SK-N-SH (cell line): ENCODE data around the gene C2CD3. TPM values are rescaled to one million over a fixed set of nuclear protein-coding genes. Genes with fewer than 3 reads are reported as not detected.

Experiments
- CTCF ChIA-PET: fragments of 300-600, 350-600 bp; formaldehyde crosslinking; extraction: SDS; loops from one replicate; lab custom pipeline; 2021; lab: Yijun Ruan, JAX
- POLR2A ChIA-PET: fragments of 350-600 bp; sonication (Branson Sonifier 250); formaldehyde crosslinking; extraction: SDS; loops from one replicate; lab custom pipeline; 2020; ENCODE audit warnings: antibody characterized with exemption, inconsistent platforms; lab: Yijun Ruan, JAX
- DNase-seq: peaks from one replicate; pipeline ENCODE4 v3.0.0; 2012
- H2AFZ ChIP-seq: fragments of 200-600 bp; sonication (generic); 2 replicates; pipeline ENCODE4 v1.8.1; 2016; ENCODE audit warnings: antibody characterized with exemption, mild to moderate bottlenecking, low read depth
- H3F3A ChIP-seq: fragments of 200-600 bp; sonication (generic); replicated peaks from 2 replicates; pipeline ENCODE3; 2016; ENCODE audit warnings: antibody characterized with exemption, mild to moderate bottlenecking; ENCODE audit not compliant: insufficient read depth
- H3K27ac ChIP-seq, 2 experiments: fragments of 200-500 bp in 1 of 2; fragments of 200-600 bp in 1 of 2; sonication (Bioruptor generic) in 1 of 2; sonication (generic), shearing (Covaris generic) in 1 of 2; 2 replicates each; pipeline versions ENCODE4 v1.5.1 to v1.6.1; 2014 to 2016; ENCODE audit warnings: low read depth in 2 of 2, inconsistent platforms in 1 of 2, low read length in 1 of 2, mild to moderate bottlenecking in 1 of 2, mixed read lengths in 1 of 2
- H3K27me3 ChIP-seq: fragments of 200-600 bp; sonication (generic), shearing (Covaris generic); 2 replicates; pipeline ENCODE4 v1.6.1; 2016; ENCODE audit warnings: mixed run types; ENCODE audit not compliant: insufficient read depth
- H3K36me3 ChIP-seq, 2 experiments: fragments of 200-500 bp in 1 of 2; fragments of 200-600 bp in 1 of 2; sonication (Bioruptor generic) in 1 of 2; sonication (generic) in 1 of 2; replicated peaks in 1 of 2; 2 replicates each; pipeline versions ENCODE3 to v1.5.1; 2014 to 2016; ENCODE audit warnings: low read length in 1 of 2, mild to moderate bottlenecking in 1 of 2; ENCODE audit not compliant: insufficient read depth in 2 of 2, control insufficient read depth in 1 of 2
- H3K4me1 ChIP-seq, 2 experiments: fragments of 200-500 bp in 1 of 2; fragments of 200-600 bp in 1 of 2; sonication (Bioruptor generic) in 1 of 2; sonication (generic), shearing (Covaris generic) in 1 of 2; 2 replicates each; pipeline versions ENCODE4 v1.5.1 to v1.6.1; 2014 to 2016; ENCODE audit warnings: low read depth in 1 of 2, low read length in 1 of 2, mixed run types in 1 of 2; ENCODE audit not compliant: insufficient read depth in 2 of 2, control insufficient read depth in 1 of 2
- H3K4me2 ChIP-seq: fragments of 200-600 bp; sonication (generic), shearing (Covaris generic); 2 replicates; pipeline ENCODE4 v1.6.1; 2017; ENCODE audit warnings: mixed run types
- H3K4me3 ChIP-seq, 2 experiments: fragments of 200-500 bp in 1 of 2; fragments of 200-600 bp in 1 of 2; sonication (Bioruptor generic) in 1 of 2; sonication (generic), shearing (Covaris generic) in 1 of 2; 2 replicates each; pipeline versions ENCODE4 v1.5.1 to v1.8.1; 2014 to 2016; ENCODE audit warnings: low read depth in 2 of 2, inconsistent platforms in 1 of 2, low read length in 1 of 2, mild to moderate bottlenecking in 1 of 2, mixed read lengths in 1 of 2, moderate library complexity in 1 of 2
- H3K79me2 ChIP-seq: fragments of 200-600 bp; sonication (generic); 2 replicates; pipeline ENCODE4 v1.8.1; 2017; ENCODE audit warnings: mild to moderate bottlenecking; ENCODE audit not compliant: insufficient read depth
- H3K9ac ChIP-seq: fragments of 200-600 bp; sonication (generic); 2 replicates; pipeline ENCODE4 v1.6.1; 2017; ENCODE audit warnings: mixed run types
- H3K9me2 ChIP-seq: fragments of 200-600 bp; sonication (generic); 2 replicates; pipeline ENCODE4 v1.6.1; 2017; ENCODE audit warnings: mixed run types
- H3K9me3 ChIP-seq: fragments of 200-600 bp; sonication (generic); 2 replicates; pipeline ENCODE4 v1.6.1; 2017; ENCODE audit warnings: mixed run types, mild to moderate bottlenecking, moderate library complexity
- H4K20me1 ChIP-seq: fragments of 200-600 bp; sonication (generic); 2 replicates; pipeline ENCODE4 v1.6.1; 2017; ENCODE audit warnings: mild to moderate bottlenecking, mixed run types; ENCODE audit not compliant: insufficient read depth
- CTCF ChIP-seq: fragments of 200-600 bp; sonication (generic); IDR thresholded peaks from 2 replicates; pipeline ENCODE4 v1.6.1; 2017; ENCODE audit warnings: antibody characterized with exemption, mild to moderate bottlenecking, moderate library complexity
- EP300 ChIP-seq, 2 experiments: IDR thresholded peaks; 2 replicates each; pipeline versions ENCODE4 v1.4.0 to v1.6.1; 2012; ENCODE audit warnings: borderline replicate concordance in 1 of 2, low read depth in 1 of 2, low read length in 1 of 2
- FOSL2 ChIP-seq: IDR thresholded peaks from 2 replicates; pipeline ENCODE4 v1.4.0; 2012; ENCODE audit warnings: low read depth, mild to moderate bottlenecking, moderate library complexity, borderline replicate concordance
- FOXJ3 ChIP-seq: sonication (generic); formaldehyde crosslinking; IDR thresholded peaks from 2 replicates; pipeline ENCODE4 v1.5.1; 2020; ENCODE audit warnings: mild to moderate bottlenecking, missing genetic modification reagents
- FOXM1 ChIP-seq: IDR thresholded peaks from 2 replicates; pipeline ENCODE4 v1.4.0; 2012; ENCODE audit warnings: low read depth, mild to moderate bottlenecking
- IRF3 ChIP-seq: fragments of 150-350 bp; IDR thresholded peaks from 2 replicates; pipeline ENCODE4 v1.6.1; 2016; ENCODE audit warnings: mild to moderate bottlenecking, low read depth, low read length
- JUND ChIP-seq: IDR thresholded peaks from 2 replicates; pipeline ENCODE4 v1.4.0; 2012
- MXI1 ChIP-seq: IDR thresholded peaks from 2 replicates; pipeline ENCODE4 v1.6.1; 2012; ENCODE audit warnings: mild to moderate bottlenecking, low read depth, low read length, improper control_type of control experiment
- NFIC ChIP-seq: IDR thresholded peaks from 2 replicates; pipeline ENCODE4 v1.4.0; 2012; ENCODE audit warnings: borderline replicate concordance
- POLR2AphosphoS5 ChIP-seq: IDR thresholded peaks from 2 replicates; pipeline ENCODE4 v1.6.1; 2012; ENCODE audit warnings: low read depth, low read length
- RAD21 ChIP-seq: IDR thresholded peaks from 2 replicates; pipeline ENCODE4 v1.6.1; 2012; ENCODE audit warnings: mild to moderate bottlenecking, low read length
- REST ChIP-seq: IDR thresholded peaks from 2 replicates; pipeline ENCODE4 v1.6.1; 2012; ENCODE audit warnings: mild to moderate bottlenecking, low read depth, low read length, moderate library complexity
- RFX5 ChIP-seq: IDR thresholded peaks from 2 replicates; pipeline ENCODE4 v1.6.1; 2012; ENCODE audit warnings: mild to moderate bottlenecking, improper control_type of control experiment, low read length
- RXRA ChIP-seq: IDR thresholded peaks from 2 replicates; pipeline ENCODE4 v1.4.0; 2012; ENCODE audit warnings: low read depth, mild to moderate bottlenecking, borderline replicate concordance
- SIN3A ChIP-seq: IDR thresholded peaks from 2 replicates; pipeline ENCODE4 v1.6.1; 2012; ENCODE audit warnings: low read depth, mild to moderate bottlenecking, low read length, moderate library complexity, borderline replicate concordance
- SMC3 ChIP-seq: IDR thresholded peaks from 2 replicates; pipeline ENCODE4 v1.6.1; 2012; ENCODE audit warnings: low read depth, low read length, improper control_type of control experiment
- TAF1 ChIP-seq: IDR thresholded peaks from 2 replicates; pipeline ENCODE4 v1.6.1; 2012; ENCODE audit warnings: low read depth, mild to moderate bottlenecking, low read length, moderate library complexity, borderline replicate concordance
- TCF12 ChIP-seq: IDR thresholded peaks from 2 replicates; pipeline ENCODE4 v1.4.0; 2012
- TEAD4 ChIP-seq: IDR thresholded peaks from 2 replicates; pipeline ENCODE4 v1.4.0; 2012; ENCODE audit warnings: mild to moderate bottlenecking, borderline replicate concordance; ENCODE audit not compliant: insufficient read depth
- USF1 ChIP-seq: IDR thresholded peaks from 2 replicates; pipeline ENCODE4 v1.4.0; 2012; ENCODE audit warnings: low read depth, borderline replicate concordance
- WGBS: methylation state at CpG from one replicate; pipeline ENCODE4 v1.1.6; 2017; ENCODE audit warnings: low lambda C conversion rate; 5-methylcytosine and 5-hydroxymethylcytosine counted together
- polyA plus RNA-seq, 3 experiments: library from polyadenylated mRNA; depleted of rRNA; stranded (reverse); fragments of >200 nt; gene quantifications; 2 replicates each; pipeline ENCODE4 v1.2.3, GENCODE V29; 2012

The C2CD3 gene
- polyA plus RNA-seq, 1 of the 3 experiments (the other 2 are of a cell fraction), result 7.0 TPM

- TF ChIP-seq MXI1 (no peak), SMC3 (no peak), TAF1 (no peak), POLR2AphosphoS5 (no peak), FOSL2 (no peak), NFIC (no peak), JUND (no peak), RAD21 (no peak), FOXM1 (no peak), IRF3 (no peak)
- CTCF ChIA-PET, result no interaction called here
- POLR2A ChIA-PET, result no interaction called here
These were observed 98.5 kb downstream of the C2CD3 start for GRCh38 chr11:74072286-74072685.

GRCh38 chr11:74070723-74071492 is 99.9 kb downstream of the C2CD3 start:
- CTCF ChIA-PET, result interaction anchor here (1.2 to 1.4 kb wide), 3 partner anchors 11 to 107 kb away, joined by 3 to 5 read pairs (median 3); no protein-coding TSS in a partner anchor
- no peaks in the 10 kb centered on the region for H3K9me2 ChIP-seq
- POLR2A ChIA-PET, result no interaction called here
- no peak for DNase-seq
- no peak overlapping the region for H3K4me3 ChIP-seq
- 83% methylated on average over 3 of the region's 3 CpGs for WGBS
- peaks cover 28% of the 10 kb centered on the region for H3F3A ChIP-seq
- no peaks in the 10 kb centered on the region for H3K9me3 ChIP-seq
- peaks cover 2% of the 10 kb centered on the region; the same call in 1 of the 2 replicates for H3K79me2 ChIP-seq
- H3K36me3 ChIP-seq, result peaks cover 14 to 41% of the 10 kb centered on the region in 2 experiments
- H3K27ac ChIP-seq, result no peak overlapping the region
- H3K4me2 ChIP-seq, result no peak overlapping the region
- H3K9ac ChIP-seq, result no peak overlapping the region
- no peak overlapping the region for H2AFZ ChIP-seq
- H4K20me1 ChIP-seq, result no peaks in the 10 kb centered on the region
- peaks cover 0 to 15% of the 10 kb centered on the region in 2 experiments; a peak in 3 of 4 replicates for H3K4me1 ChIP-seq
- H3K27me3 ChIP-seq, result no peaks in the 10 kb centered on the region
- TF ChIP-seq RAD21, result no peak
- TF ChIP-seq SIN3A, result no peak
- TF ChIP-seq FOXM1, result no peak
- no peak for TF ChIP-seq POLR2AphosphoS5
- no peak for TF ChIP-seq TEAD4
- TF ChIP-seq USF1, result no peak
- no peak for TF ChIP-seq REST
- TF ChIP-seq CTCF, result no peak
- TF ChIP-seq EP300 (IDR thresholded peaks at IDR 0.05; ENCODE audit: borderline replicate concordance in 1 of 2, low read depth in 1 of 2, low read length in 1 of 2), result no peak
- no peak for TF ChIP-seq NFIC
- TF ChIP-seq TCF12, result no peak
- TF ChIP-seq RXRA, result no peak
- TF ChIP-seq RFX5, result no peak
- TF ChIP-seq FOXJ3 (CRISPR knock-in tag), result no peak

More at GRCh38 chr11:74072286-74072685, 98.5 kb downstream of the C2CD3 start:
- 97% methylated on average over 1 of the region's 1 CpG for WGBS
- H3F3A ChIP-seq, result peaks cover 19% of the 10 kb centered on the region
- H3K9me3 ChIP-seq, result no peaks in the 10 kb centered on the region
- H3K27ac ChIP-seq, result no peak overlapping the region
- H3K27me3 ChIP-seq, result no peaks in the 10 kb centered on the region
- peaks cover 2% of the 10 kb centered on the region; the same call in 1 of the 2 replicates for H3K79me2 ChIP-seq
- H3K4me2 ChIP-seq, result no peak overlapping the region
- H3K9ac ChIP-seq, result no peak overlapping the region
- H3K36me3 ChIP-seq, result peaks cover 14 to 48% of the 10 kb centered on the region in 2 experiments
- DNase-seq, result no peak
- no peaks in the 10 kb centered on the region for H3K9me2 ChIP-seq
- H2AFZ ChIP-seq, result no peak overlapping the region
- no peaks in the 10 kb centered on the region for H4K20me1 ChIP-seq
- H3K4me3 ChIP-seq, result no peak overlapping the region
- peaks cover 0 to 15% of the 10 kb centered on the region in 2 experiments; a peak in 3 of 4 replicates for H3K4me1 ChIP-seq
